GM11168 (cell line): Measurements from ENCODE around the gene HSDL2.
"Not testable (repeated sequence)": the region's sequence is repeated elsewhere in the genome, so short reads cannot be mapped to it uniquely, and the experiment has no call there.

Experiments used
- in situ Hi-C: fragments of 300-500 bp; cut with MboI; formaldehyde crosslinking; loops from one replicate; pipeline ENCODE4 v1.12.0; 2022; ENCODE audit warnings: low sequenced_read_pairs; ENCODE audit not compliant: unreplicated experiment

The HSDL2 gene

GRCh38 chr9:112391936-112392560 is 12.1 kb downstream of the HSDL2 start:
- in situ Hi-C loops, result not testable (repeated sequence)

DNA sequence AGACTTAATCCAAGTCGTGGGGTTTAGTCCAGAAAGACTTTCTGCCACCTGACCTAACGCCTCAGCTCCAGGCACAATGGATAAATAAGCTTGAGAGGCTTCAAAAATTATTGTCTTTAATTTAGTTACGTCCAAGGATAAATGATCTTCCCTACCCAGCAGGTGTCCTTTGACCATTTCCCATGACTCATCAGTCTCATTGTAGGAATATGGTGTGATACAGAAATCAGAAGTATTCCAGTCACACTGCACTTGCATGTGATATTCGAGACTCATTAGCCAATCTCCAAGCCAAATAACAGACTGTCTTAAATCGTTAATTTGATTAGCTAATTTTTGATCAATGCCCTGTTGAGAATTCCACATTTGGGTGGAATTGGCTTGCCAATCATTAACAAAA is 13.2 kb downstream of the HSDL2 start:
- in situ Hi-C loops, result not testable (repeated sequence)

GRCh38 chr9:112396416-112396815 is 16.5 kb downstream of the HSDL2 start:
- in situ Hi-C loops, result no loop called here

DNA sequence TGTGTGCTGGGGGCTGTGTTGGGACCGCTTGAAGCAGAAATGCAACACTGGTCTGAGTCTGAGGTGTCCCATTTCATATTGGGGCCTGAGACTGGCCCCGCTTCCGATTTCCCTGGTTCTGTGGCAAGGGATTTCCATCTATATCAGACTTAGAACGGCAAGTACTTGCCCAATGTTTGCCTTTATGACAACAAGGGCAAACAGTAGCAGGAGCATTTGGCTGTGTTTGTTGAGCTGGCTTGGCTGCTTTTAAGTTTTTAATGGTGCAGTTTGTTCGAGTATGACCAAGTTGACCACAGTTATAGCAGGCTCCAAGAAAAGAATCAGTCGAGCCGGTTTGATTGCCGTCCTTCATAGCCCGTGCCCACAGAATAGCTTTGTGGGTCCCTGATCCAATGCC is 17.0 kb downstream of the HSDL2 start:
- in situ Hi-C loops, result no loop called here

- in situ Hi-C loops, result no loop called here
These were observed 21.4 kb downstream of the HSDL2 start for GRCh38 chr9:112401175-112401815.

GRCh38 chr9:112403614-112404201 is 23.8 kb downstream of the HSDL2 start:
- in situ Hi-C loops, result no loop called here

GRCh38 chr9:112404508-112404932 is 24.6 kb downstream of the HSDL2 start:
- in situ Hi-C loops, result no loop called here

DNA sequence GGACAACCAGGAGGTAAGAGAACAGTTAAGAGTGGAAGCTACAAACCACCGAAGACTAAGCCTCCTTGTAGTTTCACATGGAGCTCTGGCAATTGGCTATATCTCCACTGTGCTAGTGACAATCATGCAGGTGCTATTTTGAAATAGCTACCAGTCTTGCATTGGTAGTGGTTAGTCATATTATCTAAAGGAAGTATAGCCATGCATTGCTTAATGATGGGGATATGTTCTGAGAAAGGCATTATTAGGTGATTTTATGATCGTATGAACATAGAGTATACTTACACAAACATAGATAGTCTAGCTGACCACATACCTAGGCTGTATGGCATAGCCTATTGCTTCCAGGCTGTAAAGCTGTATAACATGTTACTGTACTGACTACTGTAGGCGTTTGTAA is 28.4 kb downstream of the HSDL2 start:
- in situ Hi-C loops, result no loop called here

DNA sequence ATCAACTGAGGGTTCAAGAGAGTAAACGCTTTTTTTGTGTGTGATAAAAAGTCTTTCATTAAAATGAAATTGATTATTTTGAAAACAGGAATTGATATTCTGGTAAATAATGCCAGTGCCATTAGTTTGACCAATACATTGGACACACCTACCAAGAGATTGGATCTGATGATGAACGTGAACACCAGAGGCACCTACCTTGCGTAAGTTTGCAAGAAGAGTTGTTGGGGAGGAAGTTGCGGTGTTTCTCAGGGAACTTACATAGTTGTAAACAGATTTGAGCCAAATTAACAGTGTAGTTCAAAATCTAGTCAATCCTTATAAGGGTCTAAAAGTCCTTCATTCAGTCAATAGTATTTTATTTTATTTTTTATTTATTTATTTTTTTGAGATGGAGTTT is 28.9 kb downstream of the HSDL2 start:
- in situ Hi-C loops, result no loop called here

GRCh38 chr9:112409758-112410157 is 29.9 kb downstream of the HSDL2 start:
- in situ Hi-C loops, result no loop called here

- in situ Hi-C loops, result no loop called here
These were observed 31.7 kb downstream of the HSDL2 start for GRCh38 chr9:112411626-112412027.

DNA sequence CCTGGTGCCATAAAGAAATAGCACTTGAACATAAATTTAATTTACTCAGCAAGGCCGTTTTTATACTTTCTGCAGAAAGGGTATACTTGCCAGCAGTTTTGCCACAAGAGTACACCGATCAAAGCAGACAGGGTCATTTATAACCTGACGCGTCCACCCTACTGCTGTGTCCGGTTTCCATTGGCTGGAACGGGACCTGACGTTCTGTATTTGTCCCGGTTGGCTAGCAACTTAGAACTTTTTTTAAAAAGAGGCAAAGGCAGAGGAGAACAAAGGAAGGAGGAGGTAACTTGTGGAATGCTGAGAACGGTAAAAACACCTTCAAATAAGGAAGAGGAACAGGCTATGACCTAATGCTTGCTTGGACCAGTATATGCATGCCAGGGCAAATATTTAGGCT is 33.8 kb downstream of the HSDL2 start:
- in situ Hi-C loops, result not testable (repeated sequence)

- in situ Hi-C loops, result no loop called here
These were observed 40.3 kb downstream of the HSDL2 start for GRCh38 chr9:112420208-112420607.

- in situ Hi-C loops, result no loop called here
These were observed 41.9 kb downstream of the HSDL2 start for GRCh38 chr9:112421771-112422222.

DNA sequence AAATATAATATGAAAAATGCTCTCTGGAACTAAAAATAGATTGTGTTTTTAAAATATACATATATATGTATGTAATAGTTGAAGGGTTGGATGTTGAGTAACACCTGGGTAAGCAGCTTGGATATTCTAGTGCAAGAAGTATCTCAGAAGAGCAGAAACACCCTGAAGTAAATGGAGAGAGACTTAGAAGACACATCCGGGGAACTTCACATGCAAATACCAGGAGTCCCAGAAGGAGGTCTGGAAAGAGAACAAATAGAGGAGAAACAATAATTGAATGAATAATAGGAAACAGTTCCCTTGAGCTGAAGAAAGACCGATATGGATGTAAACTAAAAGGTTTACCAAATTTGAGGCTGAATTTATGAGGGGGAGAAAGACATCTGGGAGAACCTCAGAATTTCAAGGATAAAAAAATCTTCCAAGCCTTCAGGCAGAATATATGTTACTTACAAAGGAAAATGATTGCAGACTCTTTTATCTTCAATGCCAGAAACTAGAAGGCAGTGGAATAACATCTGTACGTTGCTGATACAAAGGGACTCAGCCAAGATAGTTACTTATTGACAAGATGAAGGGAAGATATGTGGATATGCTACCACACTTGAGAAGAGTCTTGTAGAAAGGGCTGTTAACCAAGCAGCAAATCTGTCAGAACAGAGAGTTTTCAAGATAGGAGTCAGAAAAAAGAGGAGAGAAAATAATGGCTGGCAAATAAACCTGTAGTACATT is 42.7 kb downstream of the HSDL2 start:
- in situ Hi-C loops, result no loop called here

GRCh38 chr9:112430006-112430522 is 50.2 kb downstream of the HSDL2 start:
- in situ Hi-C loops, result loop anchor here (25.0 kb wide), 1 partner anchor 1407 kb away; no protein-coding TSS in a partner anchor

- in situ Hi-C loops, result loop anchor here (25.0 kb wide), 1 partner anchor 1404 kb away; no protein-coding TSS in a partner anchor
These were observed 53.8 kb downstream of the HSDL2 start for GRCh38 chr9:112433499-112434392.

DNA sequence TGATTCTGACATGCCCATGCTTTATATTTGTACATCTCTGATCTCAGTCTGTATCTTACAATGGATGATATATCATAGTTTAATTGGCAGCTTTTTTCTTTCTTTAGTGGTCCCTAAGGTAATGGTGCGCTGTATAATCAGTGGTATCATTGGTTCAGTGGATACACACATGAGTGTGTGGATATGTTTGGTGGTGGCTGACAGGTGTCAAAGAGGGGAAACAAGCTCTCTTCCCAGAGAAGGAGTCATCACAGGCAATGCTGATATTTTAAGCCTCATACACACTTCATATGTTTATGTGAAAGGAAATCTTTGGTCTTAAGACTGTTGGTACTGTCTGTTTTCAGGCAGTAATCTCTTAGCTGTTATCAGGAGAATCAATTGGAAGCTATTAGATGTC is 54.6 kb downstream of the HSDL2 start:
- in situ Hi-C loops, result loop anchor here (25.0 kb wide), 1 partner anchor 1403 kb away; no protein-coding TSS in a partner anchor

- in situ Hi-C loops, result loop anchor here (25.0 kb wide), 1 partner anchor 1400 kb away; no protein-coding TSS in a partner anchor
These were observed 57.5 kb downstream of the HSDL2 start for GRCh38 chr9:112437406-112437805.
